Endothelial cell (in vitro differentiated cells): ENCODE data around the gene WNK2. TPM values are rescaled to one million over a fixed set of nuclear protein-coding genes. Genes with fewer than 3 reads are reported as not detected.

Source experiments
- DNase-seq: peaks from one replicate; pipeline ENCODE4 v3.0.0; 2021; ENCODE audit warnings: low spot score
- H3K27ac Mint-ChIP-seq: one replicate; pipeline ENCODE4 v1.8.0; 2021; ENCODE audit warnings: mixed read lengths, inconsistent platforms; ENCODE audit not compliant: unreplicated experiment
- H3K27me3 Mint-ChIP-seq: one replicate; pipeline ENCODE4 v1.8.0; 2021; ENCODE audit warnings: mild to moderate bottlenecking, moderate library complexity, mixed read lengths, inconsistent platforms; ENCODE audit not compliant: unreplicated experiment
- H3K36me3 Mint-ChIP-seq: one replicate; pipeline ENCODE4 v1.8.0; 2021; ENCODE audit warnings: mild to moderate bottlenecking, low read depth, mixed read lengths, inconsistent platforms; ENCODE audit not compliant: unreplicated experiment
- H3K4me1 Mint-ChIP-seq: one replicate; pipeline ENCODE4 v1.8.0; 2021; ENCODE audit warnings: mild to moderate bottlenecking, mixed read lengths, inconsistent platforms; ENCODE audit not compliant: unreplicated experiment
- H3K4me3 Mint-ChIP-seq: one replicate; pipeline ENCODE4 v1.8.0; 2021; ENCODE audit warnings: mild to moderate bottlenecking, mixed read lengths, inconsistent platforms; ENCODE audit not compliant: unreplicated experiment
- H3K9me3 Mint-ChIP-seq: one replicate; pipeline ENCODE4 v1.8.0; 2021; ENCODE audit warnings: mixed read lengths, inconsistent platforms; ENCODE audit not compliant: unreplicated experiment
- CTCF ChIP-seq: fragments of 200-600 bp; sonication (generic); IDR thresholded peaks from one replicate; pipeline ENCODE4 v1.5.0; 2021; ENCODE audit warnings: antibody characterized with exemption; ENCODE audit not compliant: unreplicated experiment
- total RNA-seq: library from RNA; stranded (reverse); fragmentation: NEBNext Ultra II Directional; extraction: Animal tissue kit (Norgen Biotek cat#: 25700); gene quantifications from one replicate; pipeline ENCODE4 v1.2.1, GENCODE V29; 2021; ENCODE audit not compliant: unreplicated experiment

WNK2 gene
- total RNA-seq, 1 donor from 2014 or later, result 0.82 TPM

GRCh38 chr9:93276973-93277372 is 93.0 kb downstream of the WNK2 start:
- no peaks in the 10 kb centered on the region for H3K9me3 Mint-ChIP-seq
- H3K27ac Mint-ChIP-seq, result no peak overlapping the region
- no peaks in the 10 kb centered on the region for H3K4me1 Mint-ChIP-seq
- no peaks in the 10 kb centered on the region for H3K36me3 Mint-ChIP-seq
- no peaks in the 10 kb centered on the region for H3K27me3 Mint-ChIP-seq
- no peak for DNase-seq
- no peak for TF ChIP-seq CTCF
- H3K4me3 Mint-ChIP-seq, result no peak overlapping the region

- Mint-ChIP-seq H3K36me3 (no peaks in the 10 kb centered on the region), H3K27me3 (no peaks in the 10 kb centered on the region), H3K4me3 (no peak overlapping the region), H3K4me1 (no peaks in the 10 kb centered on the region), H3K27ac (no peak overlapping the region), H3K9me3 (no peaks in the 10 kb centered on the region)
- no peak for TF ChIP-seq CTCF
- DNase-seq, result no peak
Observed at GRCh38 chr9:93278144-93278543, 94.2 kb downstream of the WNK2 start.

- Mint-ChIP-seq H3K4me1 (no peaks in the 10 kb centered on the region), H3K9me3 (no peaks in the 10 kb centered on the region), H3K27ac (no peak overlapping the region), H3K36me3 (no peaks in the 10 kb centered on the region), H3K4me3 (no peak overlapping the region), H3K27me3 (no peaks in the 10 kb centered on the region)
- DNase-seq, result no peak
- TF ChIP-seq CTCF, result no peak
Observed at GRCh38 chr9:93280661-93281259, 96.8 kb downstream of the WNK2 start.

GRCh38 chr9:93286252-93287188 is 102.6 kb downstream of the WNK2 start:
- H3K27ac Mint-ChIP-seq, result no peak overlapping the region
- H3K27me3 Mint-ChIP-seq, result no peaks in the 10 kb centered on the region
- no peak overlapping the region for H3K4me3 Mint-ChIP-seq
- DNase-seq, result no peak
- no peak for TF ChIP-seq CTCF
- H3K36me3 Mint-ChIP-seq, result no peaks in the 10 kb centered on the region
- H3K4me1 Mint-ChIP-seq, result no peaks in the 10 kb centered on the region
- H3K9me3 Mint-ChIP-seq, result no peaks in the 10 kb centered on the region

- no peaks in the 10 kb centered on the region for H3K9me3 Mint-ChIP-seq
- no peak overlapping the region for H3K27ac Mint-ChIP-seq
- H3K27me3 Mint-ChIP-seq, result no peaks in the 10 kb centered on the region
- no peak overlapping the region for H3K4me3 Mint-ChIP-seq
- no peaks in the 10 kb centered on the region for H3K36me3 Mint-ChIP-seq
- no peaks in the 10 kb centered on the region for H3K4me1 Mint-ChIP-seq
- TF ChIP-seq CTCF, result no peak
- no peak for DNase-seq
Observed at GRCh38 chr9:93287189-93287552, 103.2 kb downstream of the WNK2 start.
